KBM-7 (cell line): ENCODE data around the gene MAP3K2.

ENCODE experiments used
- DNase-seq: peaks from one replicate; pipeline ENCODE4 v3.0.0-alpha.2; 2015
- in situ Hi-C: fragments of 300-500 bp; cut with MboI; formaldehyde crosslinking; loops from 2 replicates; pipeline ENCODE4 v1.14.3; 2020; ENCODE audit warnings: low sequenced_read_pairs, low pct_unique_long_range_greater_than_20kb, mixed read lengths

The MAP3K2 gene

GRCh38 chr2:127270663-127271062 lies 117.1 kb downstream of the MAP3K2 start:
- no peak for DNase-seq
- in situ Hi-C loops = no loop called here

DNA sequence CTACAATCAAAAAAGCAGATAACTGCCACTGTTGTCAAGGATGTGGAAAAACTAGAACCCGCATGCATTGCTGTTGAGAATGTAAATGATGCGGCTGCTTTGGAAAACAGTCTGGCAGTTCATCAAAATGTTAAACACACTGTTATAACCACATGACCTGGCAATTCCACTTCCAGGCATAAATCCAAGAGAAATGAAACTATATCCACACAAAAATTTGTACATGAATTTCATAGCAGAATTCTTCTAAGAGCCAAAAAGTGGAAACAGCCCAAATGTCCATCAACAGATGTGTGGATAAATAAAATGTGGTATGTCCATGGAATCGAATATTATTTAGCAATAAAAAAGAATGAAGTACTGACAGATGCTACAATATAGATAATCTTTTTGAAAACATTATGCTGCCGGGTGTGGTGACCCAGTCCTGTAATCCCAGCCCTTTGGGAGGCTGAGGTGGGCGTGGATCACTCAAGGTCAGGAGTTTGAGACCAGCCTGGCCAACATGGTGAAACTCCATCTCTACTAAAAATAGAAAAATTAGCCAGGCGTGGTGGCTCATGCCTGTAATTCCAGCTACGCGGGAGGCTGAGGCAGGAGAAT lies 125.9 kb downstream of the MAP3K2 start:
- DNase-seq = no peak
- in situ Hi-C loops = no loop called here

DNA sequence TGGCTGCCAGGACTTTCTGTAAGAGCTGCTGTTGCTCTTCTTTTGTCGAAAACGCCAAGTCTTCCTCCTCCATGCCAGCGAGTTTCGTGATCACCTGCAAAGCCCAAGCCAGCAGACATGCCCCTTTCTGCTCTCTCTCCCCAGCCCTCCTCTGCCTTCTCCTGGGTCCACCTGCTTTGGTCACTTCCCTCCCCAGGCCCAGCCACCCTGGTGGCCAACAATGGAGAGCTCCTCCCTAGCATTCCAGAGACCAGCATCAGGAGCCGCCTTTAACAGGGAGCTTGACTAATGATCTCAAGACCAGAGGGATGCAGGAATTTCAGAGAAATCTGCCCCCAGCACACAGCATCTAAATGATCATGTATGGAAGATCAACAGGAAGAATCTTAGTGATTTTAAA lies 128.4 kb downstream of the MAP3K2 start:
- DNase-seq = no peak
- in situ Hi-C loops = no loop called here

- no peak for DNase-seq
- in situ Hi-C loops = no loop called here
These were observed 130.9 kb downstream of the MAP3K2 start for GRCh38 chr2:127256866-127257265.

- in situ Hi-C loops = no loop called here
- DNase-seq = no peak
These were observed 131.4 kb downstream of the MAP3K2 start for GRCh38 chr2:127256381-127256780.

DNA sequence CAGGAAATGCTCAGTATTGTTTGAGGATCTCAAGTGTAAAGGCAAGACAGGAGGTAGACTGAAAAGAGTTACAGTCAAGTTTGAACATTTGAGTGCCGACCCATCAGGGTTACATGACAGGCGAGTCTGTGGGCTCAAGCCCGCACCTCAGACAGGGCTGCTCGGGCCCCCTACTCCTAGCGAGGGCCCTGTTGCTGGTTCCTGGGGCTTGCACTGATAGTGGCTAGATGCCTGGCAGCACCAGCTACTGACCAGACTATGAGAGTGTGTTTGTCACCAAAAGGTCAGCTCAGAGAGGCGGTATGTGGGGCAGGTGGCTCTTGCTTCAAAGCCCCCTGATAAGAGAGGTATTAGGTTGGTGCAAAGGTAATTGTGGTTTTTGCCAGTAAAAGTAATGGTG lies 132.1 kb downstream of the MAP3K2 start:
- DNase-seq = no peak
- in situ Hi-C loops = no loop called here

DNA sequence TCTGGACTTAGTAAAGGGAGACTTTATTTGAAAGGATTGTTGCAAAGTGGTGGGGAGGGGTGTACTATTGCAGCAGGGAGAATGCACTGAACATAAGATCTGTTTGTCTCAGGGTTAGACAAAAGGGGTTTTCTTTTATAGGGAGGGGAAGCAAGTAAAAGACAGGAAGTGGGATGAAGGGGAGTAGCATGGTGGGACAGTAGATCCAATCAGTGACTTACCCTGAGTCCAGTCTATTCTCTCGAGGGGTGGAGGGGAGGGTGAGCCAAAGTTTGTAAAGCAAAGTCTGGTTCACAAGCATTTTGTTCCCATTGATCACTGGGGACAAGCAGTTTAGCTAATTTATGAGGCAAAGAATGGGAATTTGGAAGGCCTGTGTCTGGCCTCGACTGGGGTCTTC lies 132.6 kb downstream of the MAP3K2 start:
- in situ Hi-C loops = no loop called here
- peak; percentile 47 for DNase-seq

- in situ Hi-C loops = no loop called here
- DNase-seq = no peak
These were observed 133.3 kb downstream of the MAP3K2 start for GRCh38 chr2:127254386-127254981.
